HepG2 (cell line): ENCODE results near the gene BLOC1S4. TPM values are rescaled to one million over a fixed set of nuclear protein-coding genes. Genes with fewer than 3 reads are reported as not detected.

ENCODE experiments used
- ARNTL ChIP-seq: sonication (generic); formaldehyde crosslinking; IDR thresholded peaks from 2 replicates; pipeline ENCODE4 v1.4.0; 2020; ENCODE audit warnings: mild to moderate bottlenecking, missing genetic modification reagents
- CHD4 ChIP-seq: fragments of 200-600 bp; sonication (generic); IDR thresholded peaks from 2 replicates; pipeline ENCODE4 v1.7.0; 2017; ENCODE audit warnings: mild to moderate bottlenecking, low read length, borderline replicate concordance
- FOXA3 ChIP-seq: IDR thresholded peaks from 2 replicates; pipeline ENCODE4 v1.6.1; 2016; ENCODE audit warnings: missing genetic modification reagents, missing compliant biosample characterization
- HMGXB4 ChIP-seq, 2 experiments: sonication (generic) in 1 of 2; formaldehyde crosslinking in 1 of 2; IDR thresholded peaks; 2 replicates each; pipeline versions ENCODE4 v1.4.0 to v1.6.1; 2018 to 2020; ENCODE audit warnings: missing genetic modification reagents in 2 of 2, borderline replicate concordance in 1 of 2, low read depth in 1 of 2, mild to moderate bottlenecking in 1 of 2, missing biosample characterization in 1 of 2
- HNF4G ChIP-seq, 2 experiments: sonication (generic) in 1 of 2; formaldehyde crosslinking in 1 of 2; IDR thresholded peaks; 2 replicates each; pipeline versions ENCODE4 v1.4.0 to v1.6.1; 2011 to 2020; ENCODE audit warnings: borderline replicate concordance in 2 of 2, low read depth in 2 of 2, mild to moderate bottlenecking in 2 of 2, low read length in 1 of 2, missing genetic modification reagents in 1 of 2, moderate library complexity in 1 of 2
- KDM3A ChIP-seq: IDR thresholded peaks from 2 replicates; pipeline ENCODE4 v1.6.1; 2018; ENCODE audit warnings: low read depth, missing compliant biosample characterization
- KLF16 ChIP-seq, 2 experiments: sonication (generic) in 1 of 2; formaldehyde crosslinking in 1 of 2; IDR thresholded peaks; 2 replicates each; pipeline versions ENCODE4 v1.6.1 to v1.8.0; 2016 to 2023; ENCODE audit warnings: missing genetic modification reagents in 2 of 2, missing compliant biosample characterization in 1 of 2
- KLF6 ChIP-seq: IDR thresholded peaks from 2 replicates; pipeline ENCODE4 v1.8.0; 2016; ENCODE audit warnings: missing biosample characterization, missing genetic modification reagents
- NAIF1 ChIP-seq: sonication (generic); formaldehyde crosslinking; IDR thresholded peaks from 2 replicates; pipeline ENCODE4 v1.5.0; 2020; ENCODE audit warnings: mild to moderate bottlenecking, missing genetic modification reagents, borderline replicate concordance
- NCOR1 ChIP-seq: fragments of 200-600 bp; sonication (generic); IDR thresholded peaks from 2 replicates; pipeline ENCODE4 v1.7.0; 2017; ENCODE audit warnings: antibody characterized with exemption, low read length, borderline replicate concordance
- PAWR ChIP-seq: sonication (generic); formaldehyde crosslinking; IDR thresholded peaks from 2 replicates; pipeline ENCODE4 v1.4.0; 2020; ENCODE audit warnings: missing genetic modification reagents, mild to moderate bottlenecking, borderline replicate concordance
- PAX8 ChIP-seq: sonication (generic); formaldehyde crosslinking; IDR thresholded peaks from 2 replicates; pipeline ENCODE4 v1.8.0; 2022; ENCODE audit warnings: mild to moderate bottlenecking, missing genetic modification reagents, borderline replicate concordance
- PHF20 ChIP-seq: sonication (generic); formaldehyde crosslinking; IDR thresholded peaks from 2 replicates; pipeline ENCODE4 v1.5.0; 2020; ENCODE audit warnings: mild to moderate bottlenecking, missing genetic modification reagents
- PREB ChIP-seq: sonication (generic); formaldehyde crosslinking; IDR thresholded peaks from 2 replicates; pipeline ENCODE4 v1.4.0; 2020; ENCODE audit warnings: missing genetic modification reagents
- RCOR2 ChIP-seq: IDR thresholded peaks from 2 replicates; pipeline ENCODE4 v1.6.1; 2016; ENCODE audit warnings: missing biosample characterization, missing genetic modification reagents
- SMC3 ChIP-seq: IDR thresholded peaks from 2 replicates; pipeline ENCODE4 v1.6.1; 2011; ENCODE audit warnings: low read length, improper control_type of control experiment
- THAP8 ChIP-seq: sonication (generic); formaldehyde crosslinking; IDR thresholded peaks from 2 replicates; pipeline ENCODE4 v1.5.1; 2020; ENCODE audit warnings: missing genetic modification reagents, mild to moderate bottlenecking, borderline replicate concordance
- ZBTB8A ChIP-seq: sonication (generic); formaldehyde crosslinking; IDR thresholded peaks from 2 replicates; pipeline ENCODE4 v1.4.0; 2020; ENCODE audit warnings: mild to moderate bottlenecking, low read depth, missing genetic modification reagents, borderline replicate concordance
- ZNF263 ChIP-seq: sonication (generic); formaldehyde crosslinking; IDR thresholded peaks from 2 replicates; pipeline ENCODE4 v1.4.0; 2020; ENCODE audit warnings: missing genetic modification reagents
- ZNF326 ChIP-seq: sonication (generic); formaldehyde crosslinking; IDR thresholded peaks from 2 replicates; pipeline ENCODE4 v1.4.0; 2020; ENCODE audit warnings: missing genetic modification reagents, borderline replicate concordance
- ZNF558 ChIP-seq: sonication (generic); formaldehyde crosslinking; IDR thresholded peaks from 2 replicates; pipeline ENCODE4 v1.9.0; 2022; ENCODE audit warnings: mild to moderate bottlenecking, missing genetic modification reagents, borderline replicate concordance
- ZNF720 ChIP-seq: sonication (generic); formaldehyde crosslinking; IDR thresholded peaks from 2 replicates; pipeline ENCODE4 v1.4.0; 2020; ENCODE audit warnings: missing genetic modification reagents
- polyA plus RNA-seq, 8 experiments: library from polyadenylated mRNA; depleted of rRNA in 3 of 8; stranded (reverse) in 7 of 8; unstranded in 1 of 8; fragments of >200 nt; fragmentation: Illumina TruSeq in 4 of 8; extraction: Trizol in 4 of 8; gene quantifications; 2 replicates each; pipeline versions ENCODE4 v1.2.1 to v1.2.3, GENCODE V29; 2011 to 2016; ENCODE audit warnings: low read depth in 4 of 8, missing spikeins in 1 of 8, mixed read lengths in 1 of 8; ENCODE audit not compliant: insufficient read depth in 1 of 8
- total RNA-seq, 5 experiments: library from RNA; depleted of rRNA; stranded (reverse); fragments of >200 nt; fragmentation: Illumina TruSeq; extraction: Trizol; gene quantifications; 2 replicates each; pipeline ENCODE4 v1.2.3, GENCODE V29; 2016; ENCODE audit warnings: low read depth in 1 of 5

The BLOC1S4 gene
- total and polyA plus RNA-seq, 2 of the 13 experiments (the other 11 are each of a cell fraction or from before 2014, with no cell fraction given): 15.5 to 20.9 TPM

GRCh38 chr4:6749340-6750171 is 33.6 kb downstream of the BLOC1S4 start (continued):
- TF ChIP-seq KLF6 (CRISPR knock-in tag) (0 out of 2 replicates have a peak, but pooled peaks have one; percentile 23), PAX8 (CRISPR knock-in tag) (no peak), PREB (no peak), RCOR2 (CRISPR knock-in tag) (no peak; the same call in 1 of the 2 replicates), PAWR (no peak; the same call in 1 of the 2 replicates), FOXA3 (peak; percentile 76), THAP8 (peak; percentile 87; the same call in 1 of the 2 replicates), ZBTB8A (CRISPR knock-in tag) (0 out of 2 replicates have a peak, but pooled peaks have one; percentile 48), ZNF326 (CRISPR knock-in tag) (no peak), NAIF1 (CRISPR knock-in tag) (0 out of 2 replicates have a peak, but pooled peaks have one; percentile 22), ZNF720 (CRISPR knock-in tag) (no peak), KLF16 (CRISPR knock-in tag; IDR thresholded peaks at IDR 0.05) (peak in 1 of 2 experiments; percentile 79; a peak in 2 of 4 replicates), ZNF558 (CRISPR knock-in tag) (no peak), HMGXB4 (CRISPR knock-in tag; IDR thresholded peaks at IDR 0.05; ENCODE audit: borderline replicate concordance in 1 of 2, low read depth in 1 of 2) (peak; percentile 63 to 72; a peak in 2 of 4 replicates), HNF4G (IDR thresholded peaks at IDR 0.05; ENCODE audit: borderline replicate concordance, low read depth, low read length) (peak; percentile 74; the same call in 1 of the 2 replicates), HNF4G (CRISPR knock-in tag; IDR thresholded peaks at IDR 0.05; ENCODE audit: borderline replicate concordance, low read depth) (peak; percentile 90), NCOR1 (no peak; the same call in 1 of the 2 replicates), SMC3 (no peak), PHF20 (CRISPR knock-in tag) (peak; percentile 15; the same call in 1 of the 2 replicates), CHD4 (no peak), ZNF263 (CRISPR knock-in tag) (peak; percentile 69; the same call in 1 of the 2 replicates), ARNTL (CRISPR knock-in tag) (peak; percentile 90), KDM3A (CRISPR knock-in tag) (no peak)
